GM21367 (cell line): ENCODE data around the gene THG1L.
"Not testable (repeated sequence)": the region's sequence is repeated elsewhere in the genome, so short reads cannot be mapped to it uniquely, and the experiment has no call there.

Experiments used
- ATAC-seq: cut with Tn5 transposase; IDR thresholded peaks from one replicate; pipeline ENCODE4 v1.9.1; 2021; ENCODE audit not compliant: unreplicated experiment

The THG1L gene

DNA sequence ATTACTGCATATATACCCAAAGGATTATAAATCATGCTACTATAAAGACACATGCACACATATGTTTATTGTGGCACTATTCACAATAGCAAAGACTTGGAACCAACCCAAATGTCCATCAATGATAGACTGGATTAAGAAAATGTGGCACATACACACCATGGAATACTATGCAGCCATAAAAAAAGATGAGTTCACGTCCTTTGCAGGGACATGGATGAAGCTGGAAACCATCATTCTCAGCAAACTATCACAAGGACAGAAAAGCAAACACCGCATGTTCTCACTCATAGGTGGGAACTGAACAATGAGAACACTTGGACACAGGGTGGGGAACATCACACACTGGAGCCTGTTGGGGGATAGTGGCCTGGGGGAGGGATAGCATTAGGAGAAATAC, 4.6 kb upstream of the THG1L start:
- ATAC-seq: not testable (repeated sequence)

DNA sequence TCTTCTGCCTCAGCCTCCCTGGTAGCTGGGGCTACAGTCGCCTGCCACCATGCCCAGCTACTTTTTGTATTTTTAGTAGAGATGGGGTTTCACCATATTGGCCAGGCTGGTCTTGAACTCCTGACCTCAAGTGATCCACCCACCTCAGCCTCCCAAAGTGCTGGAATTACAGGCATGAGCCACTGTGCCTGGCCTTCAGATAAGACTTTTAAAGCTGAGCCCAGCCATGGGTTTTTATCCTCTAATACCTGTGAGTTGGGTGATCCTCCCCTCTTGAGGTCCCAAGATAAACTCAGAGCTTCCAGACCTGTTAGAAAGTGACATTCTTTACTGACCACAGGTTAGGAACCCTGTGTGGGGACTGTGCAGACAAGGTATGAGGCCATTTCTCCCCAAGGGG, 3.4 kb upstream of the THG1L start:
- not testable (repeated sequence) for ATAC-seq

DNA sequence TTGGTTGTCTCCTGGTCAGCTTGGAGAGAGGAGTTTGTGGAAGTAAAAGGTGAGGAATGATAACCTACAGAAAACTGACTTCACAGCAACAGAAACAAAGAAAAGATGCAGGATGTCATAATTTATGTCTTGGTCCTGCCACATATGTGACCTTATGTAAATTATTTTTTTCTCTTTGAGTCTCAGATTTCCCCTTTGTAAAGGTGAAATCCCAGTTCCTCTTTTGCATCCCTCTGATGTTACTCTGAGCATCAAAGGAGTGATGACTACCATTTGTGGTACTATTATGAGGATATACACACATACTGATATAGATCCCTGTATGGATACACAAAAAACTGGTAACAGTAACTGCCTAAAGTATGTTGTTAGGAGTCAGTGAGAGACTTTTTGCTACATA, 1.4 kb upstream of the THG1L start:
- ATAC-seq: peak; percentile 54

DNA sequence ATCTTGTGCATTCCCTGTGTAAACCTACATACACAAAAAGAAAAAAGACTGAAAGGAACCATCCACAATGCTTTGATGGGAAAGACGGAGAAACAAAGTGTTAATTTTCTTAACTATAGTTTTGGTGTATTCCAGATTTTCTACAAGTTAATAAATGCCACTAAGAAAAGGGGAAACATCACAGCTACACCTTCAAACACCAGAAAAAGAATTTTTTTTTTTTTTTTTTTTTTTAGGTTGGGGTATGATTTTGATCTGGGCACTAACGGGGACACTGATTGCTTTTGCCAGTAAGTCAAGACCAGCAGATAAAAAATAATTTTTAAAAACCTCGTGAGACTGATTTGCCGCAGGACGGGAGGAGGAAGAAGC, 334 bp upstream of the THG1L start:
- no peak for ATAC-seq

DNA sequence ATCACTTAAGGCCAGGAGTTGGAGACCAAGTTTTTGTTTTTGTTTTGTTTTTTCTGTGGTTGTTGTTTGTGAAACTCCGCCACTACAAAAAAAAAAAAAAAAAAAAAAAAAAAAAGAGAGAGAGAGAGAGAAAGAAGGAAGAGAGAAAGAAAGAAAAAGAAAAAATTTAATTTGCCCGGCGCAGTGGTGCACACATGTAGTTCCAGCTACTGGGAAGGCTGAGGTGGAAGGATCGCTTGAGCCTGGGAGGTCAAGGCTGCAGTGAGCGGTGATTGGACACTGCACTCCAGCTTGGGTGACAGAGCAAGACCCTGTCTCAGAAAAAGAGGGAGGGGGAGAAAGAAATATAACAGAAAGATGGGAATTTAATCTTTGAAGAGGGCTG, 902 bp downstream of the THG1L start:
- no peak for ATAC-seq

DNA sequence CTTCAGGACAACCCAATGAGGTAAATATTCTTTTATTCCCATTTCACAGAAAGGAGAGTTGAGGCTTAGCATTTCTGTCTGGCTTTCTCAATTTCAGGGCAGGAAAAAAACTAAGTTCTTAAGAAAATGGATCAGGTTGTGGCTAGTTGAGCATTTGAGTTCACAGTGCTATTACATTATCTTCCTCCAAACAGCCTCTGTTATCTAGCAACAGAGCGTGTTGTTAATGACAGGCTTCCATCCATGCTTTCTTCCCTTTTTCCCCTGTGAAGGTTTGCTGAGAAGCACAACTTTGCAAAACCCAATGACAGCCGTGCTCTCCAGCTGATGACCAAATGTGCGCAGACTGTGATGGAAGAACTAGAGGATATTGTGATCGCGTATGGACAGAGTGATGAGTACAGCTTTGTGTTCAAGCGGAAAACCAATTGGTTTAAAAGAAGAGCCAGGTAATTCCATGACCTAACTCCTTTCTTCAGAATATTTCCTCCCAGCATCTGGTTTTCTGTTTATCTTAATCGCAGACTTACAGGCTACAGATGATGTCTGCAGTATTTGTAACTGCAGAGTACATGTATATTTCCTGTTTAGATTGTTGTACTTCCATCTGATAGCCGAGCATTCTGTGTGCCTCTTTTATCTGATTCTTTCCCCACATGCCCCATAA, 1.5 kb downstream of the THG1L start:
- no peak for ATAC-seq

DNA sequence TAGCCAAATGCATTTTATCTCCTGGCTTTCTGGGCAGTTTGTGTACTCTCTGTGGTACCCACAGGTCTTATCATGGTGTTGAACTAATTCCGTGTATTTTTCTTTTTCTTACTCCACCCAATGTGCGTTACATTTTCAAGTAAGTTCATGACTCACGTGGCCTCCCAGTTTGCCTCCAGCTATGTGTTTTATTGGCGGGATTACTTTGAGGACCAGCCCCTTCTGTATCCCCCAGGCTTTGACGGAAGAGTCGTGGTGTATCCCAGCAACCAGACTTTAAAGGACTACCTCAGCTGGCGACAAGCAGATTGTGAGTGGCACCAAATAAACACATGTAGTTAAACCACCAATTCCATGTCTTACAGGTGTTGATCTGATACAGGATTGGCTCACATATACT, 3.2 kb downstream of the THG1L start:
- no peak for ATAC-seq

DNA sequence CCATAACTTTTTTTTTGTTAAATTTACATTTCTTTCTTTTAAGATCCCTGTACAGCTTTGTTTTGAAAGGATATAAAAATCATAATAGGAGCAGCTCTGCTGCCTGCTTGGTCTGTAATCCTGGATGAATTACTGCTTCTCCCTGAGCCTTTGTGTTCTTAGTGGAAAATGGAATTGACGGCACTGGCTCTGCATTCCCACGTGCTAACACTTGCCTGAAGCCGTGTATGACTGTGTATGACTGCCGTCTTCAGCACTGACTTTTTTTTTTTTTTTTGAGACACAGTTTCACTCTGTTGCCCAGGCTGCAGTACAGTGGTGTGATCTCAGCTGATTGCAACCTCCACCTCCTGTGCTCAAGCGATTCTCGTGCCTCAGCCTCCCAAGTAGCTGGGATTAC, 4.8 kb downstream of the THG1L start:
- ATAC-seq: no peak

DNA sequence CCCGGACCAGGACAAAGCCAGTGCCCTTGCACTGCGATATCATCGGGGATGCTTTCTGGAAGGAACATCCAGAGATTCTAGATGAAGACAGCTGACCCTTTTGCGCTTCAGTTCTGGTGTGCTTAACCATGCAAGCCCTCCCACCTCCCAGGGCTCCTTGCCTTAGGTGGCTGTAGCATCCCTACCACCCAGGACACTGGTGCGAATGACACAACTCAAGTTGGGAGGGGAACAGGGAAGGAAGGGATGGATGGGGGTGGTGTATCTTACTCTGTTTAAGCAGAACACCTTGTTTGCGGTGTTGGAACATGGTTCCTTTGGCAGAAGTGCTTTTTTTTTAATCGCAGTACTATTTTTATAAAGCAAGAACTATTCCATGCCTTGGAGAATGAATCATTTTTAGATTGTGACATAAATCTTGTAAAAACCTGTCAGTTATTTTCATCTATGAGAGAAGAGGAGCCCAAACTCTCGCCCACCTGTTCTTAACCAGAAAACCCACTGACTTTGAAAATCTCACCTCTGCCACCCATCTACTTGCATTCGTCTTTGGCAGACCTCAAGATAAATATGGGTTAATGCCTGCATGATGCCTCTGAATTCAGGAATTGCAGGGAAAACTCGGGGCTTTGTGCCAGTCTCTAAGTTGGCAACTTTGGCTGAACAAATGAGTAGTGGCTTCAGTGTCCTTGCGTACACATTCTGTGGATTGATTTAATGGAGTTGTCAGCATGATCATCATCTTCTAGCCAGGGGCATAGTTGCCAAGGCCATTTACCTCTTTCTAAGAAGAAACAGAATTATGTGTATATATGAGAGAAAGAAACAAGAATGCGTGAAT, 8.4 kb downstream of the THG1L start:
- ATAC-seq: no peak

DNA sequence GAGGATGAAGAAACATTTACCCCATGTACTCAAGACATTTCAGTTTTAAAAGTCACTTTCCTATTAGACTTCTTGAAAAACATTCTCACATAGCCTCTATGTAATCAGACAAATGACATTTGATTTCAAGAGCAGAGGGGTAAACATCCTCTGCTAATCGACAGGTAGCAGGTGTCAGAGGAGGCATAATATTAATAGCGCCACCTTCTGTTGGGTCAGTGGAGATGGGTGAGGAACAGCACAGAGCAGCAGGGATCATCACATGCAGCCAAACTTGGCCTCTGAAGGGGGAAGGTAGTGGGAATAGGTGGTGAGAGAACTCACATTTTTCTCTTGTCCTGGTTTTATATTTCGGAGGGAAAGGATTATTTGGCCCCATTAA, 9.0 kb downstream of the THG1L start:
- no peak for ATAC-seq

DNA sequence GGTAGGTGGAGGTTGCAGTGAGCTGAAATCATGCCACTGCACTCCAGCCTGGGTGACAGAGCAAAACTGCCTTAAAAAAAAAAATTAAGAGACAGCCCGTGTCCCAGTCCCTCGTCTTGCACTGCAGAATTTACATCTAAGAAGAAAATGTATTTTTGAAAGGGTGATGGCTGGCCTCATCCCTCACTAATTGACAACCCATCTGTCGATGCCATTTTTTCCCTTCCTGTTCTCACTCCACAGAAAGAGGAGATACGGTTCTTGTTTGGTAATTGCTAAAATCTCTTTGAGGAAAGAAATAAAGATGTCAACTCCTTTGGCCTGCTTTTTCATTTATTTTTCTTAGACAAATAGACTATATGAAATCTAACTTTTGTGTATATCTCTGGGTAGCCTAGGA, 9.9 kb downstream of the THG1L start:
- ATAC-seq: no peak

DNA sequence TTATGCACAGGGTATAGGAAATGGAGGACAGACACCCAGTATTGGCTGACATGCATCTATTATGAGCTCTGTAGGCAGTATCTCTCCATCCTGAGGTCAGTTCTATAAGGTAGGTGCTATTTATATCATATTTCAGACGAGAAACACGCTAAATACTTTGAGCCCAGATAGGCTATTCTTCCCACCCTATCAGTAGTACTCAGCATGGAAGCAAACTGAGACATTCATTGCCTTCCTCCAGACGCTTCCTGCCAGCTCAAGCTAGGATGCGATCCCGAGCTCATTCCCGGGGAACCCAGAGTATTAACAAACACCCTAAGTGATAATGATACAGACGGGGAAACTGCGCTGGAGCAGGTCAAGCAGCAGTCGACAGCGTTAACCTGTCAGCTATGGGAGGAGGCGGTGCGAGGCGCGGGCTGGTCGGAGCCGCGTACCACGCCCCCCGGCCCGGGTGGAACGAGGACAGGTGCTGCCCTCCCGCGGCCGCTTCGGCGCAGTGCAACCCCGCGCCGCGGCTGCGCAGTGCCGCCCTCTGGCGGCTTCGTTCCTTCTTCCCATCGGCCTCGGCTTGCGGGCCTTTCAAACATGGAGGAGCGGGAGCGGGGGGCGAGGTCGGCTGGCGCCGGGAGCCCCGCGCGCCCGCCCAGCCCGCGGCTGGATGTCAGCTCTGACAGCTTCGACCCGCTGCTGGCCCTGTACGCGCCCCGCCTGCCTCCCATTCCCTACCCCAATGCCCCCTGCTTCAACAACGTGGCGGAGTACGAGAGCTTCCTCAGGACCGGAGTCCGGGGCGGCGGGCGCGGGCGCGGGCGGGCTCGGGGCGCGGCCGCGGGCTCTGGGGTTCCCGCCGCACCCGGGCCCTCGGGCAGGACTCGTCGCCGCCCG, 12.2 kb downstream of the THG1L start, which contains the start of gene LSM11:
LSM11 (plus strand) TSS at position 550 of the 888 bp plus-strand sequence; CDS start at position 589, 39 bp downstream.
- ATAC-seq: peak; percentile 91

DNA sequence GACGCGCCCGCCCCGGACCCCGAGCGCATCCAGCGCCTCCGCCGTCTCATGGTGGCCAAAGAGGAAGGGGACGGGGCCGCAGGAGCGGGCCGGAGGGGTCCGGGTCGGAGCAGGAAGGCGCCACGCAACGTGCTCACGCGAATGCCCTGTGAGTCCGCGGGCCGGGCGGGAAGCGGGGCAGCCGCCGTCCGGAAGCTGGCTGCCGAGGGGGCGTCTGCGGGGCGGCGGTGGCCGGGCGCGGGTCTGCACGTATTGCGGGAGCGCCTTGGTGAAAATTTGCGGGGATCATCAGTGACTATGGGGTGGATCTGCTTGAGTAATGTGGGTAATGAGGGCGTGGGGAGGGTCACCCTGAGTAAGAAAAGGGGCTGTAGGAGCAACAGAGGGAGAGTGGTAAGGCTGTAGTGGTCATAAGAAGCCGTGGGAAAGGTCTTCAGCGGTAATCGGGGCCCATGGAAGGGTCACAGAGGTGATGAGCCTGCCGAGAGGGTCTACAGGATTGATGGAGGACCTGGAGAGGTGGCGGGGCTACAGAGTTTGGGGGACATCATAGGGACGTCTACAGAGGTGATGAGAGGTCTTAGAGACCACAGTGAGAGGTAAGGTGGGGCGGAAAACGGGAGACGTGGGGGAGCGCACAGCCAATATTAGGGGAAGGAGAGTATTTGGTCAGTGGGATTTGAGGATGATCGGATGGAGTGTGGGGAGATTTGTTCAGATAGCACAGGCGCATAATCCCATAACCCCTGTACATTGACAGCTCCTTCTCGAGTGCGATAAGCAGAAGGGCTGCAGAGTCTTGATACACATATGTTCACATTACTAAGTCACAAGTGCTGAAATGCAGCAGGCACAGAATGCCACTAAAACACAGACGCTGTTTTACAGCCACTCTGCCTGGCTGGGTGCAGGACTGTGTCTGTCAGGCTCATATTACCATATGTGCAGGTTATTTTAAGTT, 13.1 kb downstream of the THG1L start:
- no peak for ATAC-seq

DNA sequence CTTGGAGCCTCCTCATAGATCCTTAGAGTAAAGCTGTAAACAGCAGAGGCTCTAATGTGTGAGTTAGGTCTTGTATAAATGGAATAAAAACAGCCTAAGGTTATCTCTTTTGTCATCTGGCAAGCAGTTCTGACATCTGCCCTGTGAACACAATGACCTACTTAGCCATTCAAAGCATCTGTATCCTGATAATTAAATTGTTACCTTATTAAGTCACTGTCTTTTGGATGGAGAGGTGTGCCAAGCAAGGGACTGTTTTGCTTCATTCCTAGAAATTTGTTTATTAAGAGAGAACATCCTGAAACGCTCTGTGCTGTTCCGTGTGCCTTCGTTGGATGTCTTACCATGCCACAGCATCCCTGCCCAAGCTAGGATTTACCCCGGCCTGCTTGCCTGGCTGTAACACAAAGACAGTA, 13.8 kb downstream of the THG1L start:
- ATAC-seq: no peak

DNA sequence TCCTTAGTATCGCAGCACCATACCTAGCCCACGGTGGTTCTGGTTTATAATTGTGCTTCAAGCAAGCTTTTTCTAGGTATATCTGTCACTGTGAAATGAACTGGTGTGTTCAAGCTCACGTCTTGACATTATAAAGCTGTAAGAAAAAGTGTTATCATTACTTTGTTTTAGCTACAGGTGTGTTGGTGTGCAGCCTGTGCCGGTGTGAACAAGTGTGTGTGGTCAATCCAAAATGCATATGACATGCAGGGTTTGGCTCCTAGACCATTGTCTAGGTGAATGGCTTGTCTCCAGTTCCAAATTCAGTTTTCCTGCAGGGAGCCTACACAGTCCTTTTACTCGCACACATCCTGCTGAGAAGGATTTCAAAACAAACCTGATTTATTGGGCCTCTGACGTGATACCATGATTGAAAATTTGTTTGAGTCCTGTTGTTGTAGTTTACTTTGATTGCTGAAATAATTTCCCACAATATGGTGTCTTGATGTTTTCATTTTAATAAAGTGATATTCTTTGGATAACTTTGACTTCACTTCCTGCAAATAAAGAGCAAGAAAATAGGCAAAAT, 16.0 kb downstream of the THG1L start:
- ATAC-seq: no peak

DNA sequence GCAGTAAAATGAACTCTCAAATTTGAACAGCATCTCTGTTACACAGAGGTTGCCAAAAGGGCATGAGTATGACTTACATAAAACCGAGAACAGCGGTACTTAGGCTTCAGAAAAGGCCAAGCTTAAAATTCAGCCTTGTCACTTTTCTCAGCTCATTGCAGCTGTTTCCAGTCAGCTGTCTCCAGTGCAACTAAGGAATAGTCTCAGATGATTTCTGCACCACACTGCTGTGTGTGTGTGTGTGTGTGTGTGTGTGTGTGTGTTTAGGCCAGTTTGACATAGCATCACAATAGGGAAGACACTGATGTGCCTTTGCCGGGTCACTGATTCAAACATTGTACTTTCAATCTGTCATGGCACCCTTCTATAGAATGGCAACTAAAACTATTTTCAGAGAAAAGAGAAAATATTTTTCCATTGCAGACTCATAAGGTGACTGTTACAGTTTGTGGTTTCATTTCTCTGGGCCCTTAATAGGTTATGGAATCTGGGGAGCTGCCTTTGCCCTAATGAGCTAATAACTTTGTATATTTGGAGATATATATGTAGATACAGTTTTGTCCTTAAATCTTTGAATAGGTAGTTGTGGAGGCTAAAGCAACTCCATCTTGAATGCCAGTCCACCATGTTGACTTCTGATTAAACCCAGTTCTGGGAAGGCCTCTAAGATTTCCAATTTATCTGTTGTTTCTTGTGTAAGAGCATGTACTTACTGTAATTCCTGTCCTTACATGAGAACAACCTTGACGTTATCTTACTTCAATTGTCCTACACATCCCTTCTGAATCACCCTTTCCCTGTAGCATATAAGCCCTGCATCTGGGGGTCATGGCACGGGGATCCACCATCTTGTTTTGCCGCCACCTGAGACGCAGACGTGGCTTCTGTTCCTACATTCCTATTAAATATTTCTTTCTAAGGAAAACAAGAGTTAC, 16.8 kb downstream of the THG1L start:
- no peak for ATAC-seq

DNA sequence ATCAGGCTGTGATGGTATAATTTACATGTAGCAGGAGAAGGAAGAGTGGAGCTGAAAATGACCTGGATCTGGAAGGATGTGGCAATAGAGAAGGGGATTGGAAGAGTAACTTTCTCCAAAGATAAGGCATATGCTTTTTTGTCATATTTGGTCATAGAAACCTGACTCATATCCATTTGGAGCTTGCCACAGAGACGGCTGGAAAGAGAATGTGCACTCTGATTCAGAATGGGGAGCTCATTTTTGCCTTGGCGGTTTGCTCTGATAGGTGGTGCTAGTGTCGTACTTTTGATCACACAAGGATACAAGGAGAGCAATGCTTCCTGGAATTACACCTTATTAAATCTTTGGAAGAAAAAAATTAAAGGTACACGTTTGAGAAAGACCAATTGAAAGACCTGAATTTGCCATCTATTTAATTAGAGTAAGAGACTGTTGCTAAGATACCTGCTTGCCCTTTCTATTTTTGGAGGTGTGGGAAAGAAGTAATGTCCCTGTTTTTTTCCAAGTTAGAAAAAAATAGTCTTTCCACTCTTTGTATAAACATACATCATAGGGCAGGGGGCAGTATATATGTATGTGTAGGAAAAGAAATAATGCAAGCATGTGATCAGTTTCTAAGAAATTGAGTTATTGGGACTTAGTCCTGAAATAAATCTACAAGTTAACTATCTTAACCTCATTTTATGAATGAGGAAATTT, 17.7 kb downstream of the THG1L start:
- ATAC-seq: no peak

DNA sequence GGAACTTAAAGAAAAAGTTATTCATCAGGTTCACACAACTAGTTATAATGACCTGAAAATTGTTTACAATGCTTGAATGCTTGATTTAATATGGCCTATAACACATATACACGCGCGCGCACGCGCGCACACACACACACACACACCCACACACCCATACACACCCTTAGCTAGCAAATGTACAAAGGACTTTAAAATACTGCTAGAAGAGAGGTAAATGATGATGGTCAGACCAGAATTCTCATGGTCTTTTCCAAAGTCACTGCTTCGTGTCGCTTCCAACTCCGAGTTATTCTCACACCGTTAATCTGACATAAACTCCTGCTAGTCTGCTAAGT, 18.2 kb downstream of the THG1L start:
- no peak for ATAC-seq

DNA sequence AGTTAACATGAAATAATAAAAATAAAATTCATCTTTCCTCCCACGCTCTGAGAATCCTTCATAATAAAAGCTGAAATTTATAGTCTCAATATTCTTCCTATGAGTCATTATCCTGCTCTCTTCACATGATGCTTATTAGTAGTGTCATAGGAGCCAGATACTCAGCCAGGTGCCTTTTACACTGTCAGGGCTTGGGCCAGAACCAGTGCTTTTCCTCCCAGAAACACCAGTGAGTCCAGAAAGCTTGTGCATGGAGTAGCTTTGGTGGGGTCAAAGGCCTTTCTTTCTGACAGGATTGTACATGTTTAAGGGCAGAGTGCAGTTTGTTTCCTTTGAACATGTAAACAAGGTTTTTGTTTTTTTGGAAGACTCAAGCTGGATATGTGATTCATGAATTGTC, 19.1 kb downstream of the THG1L start:
- no peak for ATAC-seq
